ENCODE data around the gene CARNS1. TPM values are rescaled to one million over a fixed set of nuclear protein-coding genes. Genes with fewer than 3 reads are reported as not detected.

CARNS1 gene
- total and polyA plus RNA-seq, 12 donors: 0.10 to 0.80 (median 0.35) TPM; not detected in 1

DNA sequence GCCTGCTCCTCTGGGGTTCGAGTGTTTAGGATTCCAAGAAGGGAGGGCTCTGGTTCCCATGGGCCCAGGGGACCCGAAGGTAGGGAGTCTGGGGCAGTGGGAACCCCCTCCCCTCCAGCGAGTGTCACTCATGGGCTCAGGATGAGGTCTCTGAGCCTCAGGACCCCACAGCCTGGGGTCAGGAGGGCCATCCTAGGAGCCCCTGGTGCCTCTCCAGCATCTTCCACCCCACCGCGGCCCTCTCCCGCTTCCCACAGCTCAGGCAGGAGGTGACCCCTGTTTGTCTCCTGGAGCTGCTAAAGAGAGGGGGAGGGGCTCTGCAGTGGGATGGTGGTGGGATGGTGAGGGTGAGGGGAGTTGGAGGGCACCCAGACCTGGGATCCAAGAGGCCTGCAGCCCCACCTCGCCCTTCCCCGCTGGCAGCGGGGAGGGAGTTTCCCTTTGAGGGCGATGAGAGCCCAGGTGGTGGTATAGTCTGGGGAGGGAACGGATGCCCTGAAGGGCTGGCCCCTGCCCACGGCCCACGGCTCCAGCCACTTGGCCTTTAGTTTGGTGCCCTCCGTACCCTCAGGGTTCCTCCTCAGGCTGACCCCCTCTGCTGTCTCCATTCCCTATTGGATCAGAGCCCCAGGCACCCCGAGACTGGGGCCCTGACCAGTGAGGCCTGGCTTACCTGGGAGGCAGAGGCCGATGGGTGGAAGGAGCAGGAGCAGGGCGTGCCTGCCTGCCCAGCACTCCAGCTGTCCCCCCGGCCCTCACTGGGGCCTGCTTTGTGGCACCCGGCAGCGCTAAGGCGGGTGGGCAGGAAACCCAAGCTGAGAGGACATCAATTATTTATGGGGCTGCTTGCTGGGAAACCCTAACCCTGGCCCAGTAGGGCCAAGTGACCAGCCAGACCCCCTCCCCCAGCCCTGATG is 38.6 kb downstream of the CARNS1 start:
- Histone ChIP-seq H3K36me3 (replicated peaks in 1 of 2) (no peaks in the 10 kb centered on the region), H3K27me3 (no peaks in the 10 kb centered on the region), H3K9me3 (replicated peaks in 1 of 3) (no peaks in the 10 kb centered on the region), H3K27ac (no peak overlapping the region), H3K4me1 (replicated peaks in 1 of 2) (no peaks in the 10 kb centered on the region), H3K4me3 (no peak overlapping the region)
- no peak for DNase-seq
- intact Hi-C loops (cut with DNase I): no loop called here
- 73 to 93% (median 84%) methylated on average over 4 to 21 of the region's 21 CpGs for WGBS, 4 donors
- TF ChIP-seq, protein P1, sequence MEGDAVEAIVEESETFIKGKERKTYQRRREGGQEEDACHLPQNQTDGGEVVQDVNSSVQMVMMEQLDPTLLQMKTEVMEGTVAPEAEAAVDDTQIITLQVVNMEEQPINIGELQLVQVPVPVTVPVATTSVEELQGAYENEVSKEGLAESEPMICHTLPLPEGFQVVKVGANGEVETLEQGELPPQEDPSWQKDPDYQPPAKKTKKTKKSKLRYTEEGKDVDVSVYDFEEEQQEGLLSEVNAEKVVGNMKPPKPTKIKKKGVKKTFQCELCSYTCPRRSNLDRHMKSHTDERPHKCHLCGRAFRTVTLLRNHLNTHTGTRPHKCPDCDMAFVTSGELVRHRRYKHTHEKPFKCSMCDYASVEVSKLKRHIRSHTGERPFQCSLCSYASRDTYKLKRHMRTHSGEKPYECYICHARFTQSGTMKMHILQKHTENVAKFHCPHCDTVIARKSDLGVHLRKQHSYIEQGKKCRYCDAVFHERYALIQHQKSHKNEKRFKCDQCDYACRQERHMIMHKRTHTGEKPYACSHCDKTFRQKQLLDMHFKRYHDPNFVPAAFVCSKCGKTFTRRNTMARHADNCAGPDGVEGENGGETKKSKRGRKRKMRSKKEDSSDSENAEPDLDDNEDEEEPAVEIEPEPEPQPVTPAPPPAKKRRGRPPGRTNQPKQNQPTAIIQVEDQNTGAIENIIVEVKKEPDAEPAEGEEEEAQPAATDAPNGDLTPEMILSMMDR (IDR thresholded peaks at IDR 0.05): no peak
- no peak for TF ChIP-seq POLR2A (IDR thresholded peaks at IDR 0.05)

DNA sequence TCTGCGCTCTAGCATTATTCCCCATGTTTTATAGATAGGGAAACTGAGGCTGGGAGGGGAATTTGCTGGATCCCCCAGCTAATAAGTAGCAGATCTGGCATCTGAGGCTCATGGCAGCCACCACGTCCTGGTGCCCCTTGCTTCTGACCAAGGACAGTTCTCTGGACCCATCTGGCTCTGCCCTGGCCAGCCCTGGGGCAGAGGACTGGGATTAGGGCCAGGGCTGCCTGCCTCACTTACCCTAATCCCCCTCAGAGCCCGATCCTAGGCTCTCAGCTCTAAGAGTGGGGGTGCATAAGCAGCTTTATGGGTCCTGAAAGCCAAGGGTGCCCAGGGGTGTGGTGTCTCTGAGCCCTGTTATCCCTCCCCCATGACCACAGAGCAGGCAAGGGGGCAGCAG is 39.6 kb downstream of the CARNS1 start, which contains the start of gene CABP4:
Gene CABP4, plus strand, starts transcription at position 301 of the 400 bp plus-strand sequence. Its CDS starts 70 bp downstream, at position 371.
- TF ChIP-seq, protein P1 (IDR thresholded peaks at IDR 0.05): no peak
- TF ChIP-seq POLR2A (IDR thresholded peaks at IDR 0.05): no peak
- 79 to 100% (median 88%) methylated on average over 1 to 3 of the region's 3 CpGs for WGBS, 4 donors
- H3K9me3 ChIP-seq (replicated peaks in 1 of 3): no peaks in the 10 kb centered on the region

DNA sequence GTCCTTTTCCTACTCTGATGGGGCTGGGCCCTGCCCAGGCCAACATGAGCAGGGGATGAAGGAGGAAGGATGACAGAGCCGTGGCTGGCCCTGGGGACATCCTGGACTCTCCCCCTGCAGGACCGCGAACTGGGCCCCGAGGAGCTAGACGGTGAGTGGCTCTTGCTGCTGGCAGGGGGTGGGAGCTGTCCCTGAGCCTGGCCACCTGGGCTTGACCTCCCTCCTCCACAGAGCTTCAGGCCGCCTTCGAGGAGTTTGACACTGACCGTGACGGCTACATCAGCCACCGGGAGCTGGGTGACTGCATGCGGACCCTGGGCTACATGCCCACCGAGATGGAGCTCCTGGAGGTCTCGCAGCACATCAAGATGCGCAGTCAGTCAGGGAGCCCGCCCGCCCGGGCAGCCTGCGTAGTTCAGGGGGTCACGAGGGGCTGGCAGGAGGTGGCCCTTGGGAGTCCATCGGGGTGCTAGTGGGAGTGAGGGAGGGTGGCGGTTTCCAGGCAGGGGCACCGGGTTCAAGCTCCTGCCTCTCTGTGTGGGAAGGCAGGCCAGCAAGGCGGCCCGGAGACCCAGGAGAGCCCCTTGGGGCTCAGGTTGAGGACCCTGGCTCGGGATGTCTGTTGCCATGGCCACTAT is 40.7 kb downstream of the CARNS1 start:
- peak in 1 of 7 donors; percentile 18 for DNase-seq
- Histone ChIP-seq H3K27me3 (no peaks in the 10 kb centered on the region), H3K9me3 (replicated peaks in 1 of 3) (no peaks in the 10 kb centered on the region), H3K36me3 (replicated peaks in 1 of 2) (no peaks in the 10 kb centered on the region), H3K4me1 (replicated peaks in 1 of 2) (no peaks in the 10 kb centered on the region), H3K27ac (no peak overlapping the region), H3K4me3 (no peak overlapping the region)
- intact Hi-C loops (cut with DNase I): no loop called here
- WGBS, 4 donors: 80 to 86% (median 83%) methylated on average over 10 to 25 of the region's 25 CpGs
- no peak for TF ChIP-seq POLR2A (IDR thresholded peaks at IDR 0.05)
- TF ChIP-seq, protein P1 (IDR thresholded peaks at IDR 0.05): no peak

More for the DNA sequence above, 39.6 kb downstream of the CARNS1 start, which contains the start of gene CABP4:
- no peaks in the 10 kb centered on the region for H3K27me3 ChIP-seq
- intact Hi-C loops (cut with DNase I): no loop called here
- no peak for DNase-seq
- H3K27ac ChIP-seq: no peak within 1 kb of the TSS
- H3K4me3 ChIP-seq: no peak within 1 kb of the TSS
- H3K4me1 ChIP-seq (replicated peaks in 1 of 2): no peaks in the 10 kb centered on the region
- H3K36me3 ChIP-seq (replicated peaks in 1 of 2): no peaks in the 10 kb centered on the region

DNA sequence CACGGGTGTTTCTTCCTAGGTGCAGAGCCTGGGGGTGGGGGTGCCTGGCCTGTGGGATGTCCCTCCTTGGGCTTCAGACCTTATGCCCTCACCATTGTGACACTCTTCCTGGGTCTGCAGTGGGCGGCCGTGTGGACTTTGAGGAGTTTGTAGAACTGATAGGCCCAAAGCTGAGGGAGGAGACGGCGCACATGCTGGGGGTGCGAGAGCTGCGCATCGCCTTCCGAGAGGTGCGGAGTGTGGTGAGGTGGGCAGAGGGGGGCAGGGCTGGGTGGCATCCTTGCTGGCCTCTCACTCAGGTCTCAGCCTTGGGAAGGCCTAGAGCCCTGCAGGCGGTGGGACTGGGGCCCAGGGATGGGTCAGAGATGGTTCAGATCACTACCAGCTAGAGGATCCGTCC is 42.0 kb downstream of the CARNS1 start:
- 89 to 96% (median 91%) methylated on average over 12 of the region's 12 CpGs for WGBS, 4 donors
- H3K4me1 ChIP-seq (replicated peaks in 1 of 2): no peaks in the 10 kb centered on the region
- TF ChIP-seq, protein P1 (IDR thresholded peaks at IDR 0.05): no peak
- no peak for TF ChIP-seq POLR2A (IDR thresholded peaks at IDR 0.05)
- intact Hi-C loops (cut with DNase I): no loop called here
- H3K36me3 ChIP-seq (replicated peaks in 1 of 2): no peaks in the 10 kb centered on the region
- H3K27ac ChIP-seq: no peak overlapping the region
- H3K9me3 ChIP-seq (replicated peaks in 1 of 3): no peaks in the 10 kb centered on the region
- peak in 1 of 7 donors; percentile 15 for DNase-seq
- no peak overlapping the region for H3K4me3 ChIP-seq
- H3K27me3 ChIP-seq: no peaks in the 10 kb centered on the region
